GM10266 (cell line): ENCODE results near the gene SACS.

ENCODE experiments used
- DNase-seq: peaks from one replicate; pipeline ENCODE4 v3.0.0; 2012; ENCODE audit errors: extremely low spot score
- CTCF ChIP-seq: IDR thresholded peaks from 2 replicates; pipeline ENCODE4 v1.5.1; 2012; ENCODE audit warnings: mild to moderate bottlenecking, low read depth; ENCODE audit not compliant: control insufficient read depth, insufficient read depth; ENCODE audit errors: missing control alignments

The SACS gene

GRCh38 chr13:23288564-23288963 is 144.9 kb downstream of the SACS start:
- TF ChIP-seq CTCF = no peak
- no peak for DNase-seq

- no peak for TF ChIP-seq CTCF
- no peak for DNase-seq
Measured at GRCh38 chr13:23279321-23279720, 154.2 kb downstream of the SACS start.
